Measurements from ENCODE around the gene MREG. TPM values are rescaled to one million over a fixed set of nuclear protein-coding genes. Genes with fewer than 3 reads are reported as not detected.
A peak's percentile ranks its signal among the peaks of the same experiment; 100 is the strongest.
"Not testable (repeated sequence)": the region's sequence is repeated elsewhere in the genome, so short reads cannot be mapped to it uniquely, and the experiment has no call there.

MREG gene
- total RNA-seq, 1 donor, result 4.3 TPM

DNA sequence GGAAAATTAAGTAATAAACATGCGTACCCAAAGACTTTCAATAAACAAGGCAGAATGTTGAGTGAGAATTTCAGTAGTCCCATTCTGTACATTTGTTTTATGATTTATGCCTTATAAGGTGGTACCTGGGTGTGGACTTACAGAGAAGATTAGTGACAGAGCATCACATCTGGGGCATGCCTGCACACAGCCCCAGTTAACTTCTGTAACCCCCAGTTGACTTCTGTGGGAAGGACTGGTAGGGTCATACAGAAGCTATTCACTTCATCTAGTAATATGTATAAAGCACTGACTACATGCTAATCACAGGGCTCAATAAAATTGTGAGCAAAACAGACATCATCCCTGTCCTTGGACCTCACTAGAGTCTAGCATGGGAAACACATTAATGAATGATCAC lies 16.1 kb downstream of the MREG start:
- TF ChIP-seq, protein P1, sequence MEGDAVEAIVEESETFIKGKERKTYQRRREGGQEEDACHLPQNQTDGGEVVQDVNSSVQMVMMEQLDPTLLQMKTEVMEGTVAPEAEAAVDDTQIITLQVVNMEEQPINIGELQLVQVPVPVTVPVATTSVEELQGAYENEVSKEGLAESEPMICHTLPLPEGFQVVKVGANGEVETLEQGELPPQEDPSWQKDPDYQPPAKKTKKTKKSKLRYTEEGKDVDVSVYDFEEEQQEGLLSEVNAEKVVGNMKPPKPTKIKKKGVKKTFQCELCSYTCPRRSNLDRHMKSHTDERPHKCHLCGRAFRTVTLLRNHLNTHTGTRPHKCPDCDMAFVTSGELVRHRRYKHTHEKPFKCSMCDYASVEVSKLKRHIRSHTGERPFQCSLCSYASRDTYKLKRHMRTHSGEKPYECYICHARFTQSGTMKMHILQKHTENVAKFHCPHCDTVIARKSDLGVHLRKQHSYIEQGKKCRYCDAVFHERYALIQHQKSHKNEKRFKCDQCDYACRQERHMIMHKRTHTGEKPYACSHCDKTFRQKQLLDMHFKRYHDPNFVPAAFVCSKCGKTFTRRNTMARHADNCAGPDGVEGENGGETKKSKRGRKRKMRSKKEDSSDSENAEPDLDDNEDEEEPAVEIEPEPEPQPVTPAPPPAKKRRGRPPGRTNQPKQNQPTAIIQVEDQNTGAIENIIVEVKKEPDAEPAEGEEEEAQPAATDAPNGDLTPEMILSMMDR (IDR thresholded peaks at IDR 0.05; ENCODE audit: insufficient read depth, low read depth, low read length), result no peak
- no peak for DNase-seq (ENCODE audit: low read depth)
- H3K4me3 ChIP-seq (ENCODE audit: low read depth, low read length), result no peak overlapping the region

DNA sequence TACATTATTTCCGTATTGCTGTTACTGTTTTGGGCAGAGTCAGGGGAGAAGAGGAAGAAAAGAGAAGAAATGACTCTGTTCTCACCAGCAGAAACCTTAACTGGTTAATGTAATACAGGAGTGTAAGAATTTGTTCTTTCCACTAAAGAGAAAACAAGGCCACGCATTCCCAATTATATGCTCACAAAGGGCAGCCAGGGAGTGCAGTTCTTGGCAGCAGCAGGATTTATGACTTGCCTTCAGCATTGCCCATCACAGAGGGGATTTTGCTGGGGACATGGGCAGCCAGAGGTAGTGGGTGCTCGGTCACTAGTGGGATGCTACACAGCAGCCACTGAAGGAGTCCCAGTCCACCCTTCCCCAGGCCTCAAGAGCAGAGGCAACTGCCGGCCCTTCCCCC lies 18.4 kb downstream of the MREG start:
- H3K4me3 ChIP-seq (ENCODE audit: low read depth, low read length), result no peak overlapping the region
- TF ChIP-seq, protein P1 (IDR thresholded peaks at IDR 0.05; ENCODE audit: insufficient read depth, low read depth, low read length), result no peak
- DNase-seq (ENCODE audit: low read depth), result no peak

DNA sequence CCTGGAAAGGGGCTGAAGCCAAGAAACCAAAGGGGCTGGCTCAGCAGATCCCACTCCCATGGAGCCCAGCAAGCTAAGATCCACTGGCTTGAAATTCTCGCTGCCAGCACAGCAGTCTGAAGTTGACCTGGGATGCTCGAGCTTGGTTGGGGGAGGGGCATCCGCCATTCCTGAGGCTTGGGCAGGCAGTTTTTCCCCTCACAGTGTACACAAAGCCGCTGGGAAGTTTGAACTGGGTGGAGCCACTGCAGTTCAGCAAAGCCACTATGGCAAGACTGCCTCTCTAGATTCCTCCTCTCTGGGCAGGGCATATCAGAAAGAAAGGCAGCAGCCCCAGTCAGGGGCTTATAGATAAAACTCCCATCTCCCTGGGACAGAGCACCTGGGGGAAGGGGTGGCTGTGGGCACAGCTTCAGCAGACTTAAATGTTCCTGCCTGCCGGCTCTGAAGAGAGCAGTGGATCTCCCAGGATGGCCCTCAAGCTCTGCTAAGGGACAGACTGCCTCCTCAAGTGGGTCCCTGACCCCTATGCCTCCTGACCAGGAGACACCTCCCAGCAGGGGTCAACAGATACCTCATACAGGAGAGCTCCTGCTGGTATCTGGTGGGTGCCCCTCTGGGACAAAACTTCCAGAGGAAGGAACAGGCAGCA lies 24.7 kb downstream of the MREG start:
- H3K4me3 ChIP-seq (ENCODE audit: low read depth, low read length); DNase-seq (ENCODE audit: low read depth): not testable (repeated sequence)

DNA sequence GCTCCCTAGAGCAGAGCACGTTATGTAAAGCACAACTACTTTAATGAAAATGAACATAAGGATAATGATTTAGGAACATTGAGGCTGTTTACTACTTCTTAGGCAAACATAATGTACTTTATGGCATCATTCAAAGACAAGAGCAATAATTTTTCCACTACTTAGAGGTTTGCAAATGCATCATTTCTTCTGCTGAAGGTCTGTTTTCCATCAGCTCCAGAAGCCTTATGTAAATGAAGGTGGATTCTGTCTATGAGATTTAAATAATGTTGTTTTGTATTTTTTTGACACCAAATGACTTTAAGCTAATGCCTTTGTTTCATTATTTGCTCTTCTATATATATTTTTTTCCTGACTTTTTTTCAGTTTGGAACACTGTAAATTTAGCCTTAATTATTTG lies 28.1 kb downstream of the MREG start:
- TF ChIP-seq, protein P1 (IDR thresholded peaks at IDR 0.05; ENCODE audit: insufficient read depth, low read depth, low read length), result no peak
- DNase-seq (ENCODE audit: low read depth), result no peak
- no peak overlapping the region for H3K4me3 ChIP-seq (ENCODE audit: low read depth, low read length)

DNA sequence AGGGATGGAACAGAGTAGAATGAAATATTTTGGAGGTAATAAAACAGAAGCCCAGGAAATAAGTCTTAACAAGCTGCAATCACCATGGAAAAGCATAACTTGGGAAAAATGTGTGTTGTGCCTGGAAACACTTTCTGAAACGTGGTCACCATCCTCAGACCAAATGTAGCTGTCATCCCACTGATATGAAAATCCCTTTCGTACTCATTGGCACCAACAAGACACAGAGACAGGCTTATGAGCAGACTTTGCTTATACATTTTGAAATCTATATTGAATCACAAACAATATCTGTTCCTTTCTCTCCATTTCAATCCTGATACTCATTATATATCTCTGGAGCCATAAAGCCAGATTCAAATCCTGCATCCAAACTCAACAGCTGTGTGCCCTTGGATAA lies 28.7 kb downstream of the MREG start:
- TF ChIP-seq, protein P1 (IDR thresholded peaks at IDR 0.05; ENCODE audit: insufficient read depth, low read depth, low read length), result no peak
- no peak overlapping the region for H3K4me3 ChIP-seq (ENCODE audit: low read depth, low read length)
- DNase-seq (ENCODE audit: low read depth), result no peak

DNA sequence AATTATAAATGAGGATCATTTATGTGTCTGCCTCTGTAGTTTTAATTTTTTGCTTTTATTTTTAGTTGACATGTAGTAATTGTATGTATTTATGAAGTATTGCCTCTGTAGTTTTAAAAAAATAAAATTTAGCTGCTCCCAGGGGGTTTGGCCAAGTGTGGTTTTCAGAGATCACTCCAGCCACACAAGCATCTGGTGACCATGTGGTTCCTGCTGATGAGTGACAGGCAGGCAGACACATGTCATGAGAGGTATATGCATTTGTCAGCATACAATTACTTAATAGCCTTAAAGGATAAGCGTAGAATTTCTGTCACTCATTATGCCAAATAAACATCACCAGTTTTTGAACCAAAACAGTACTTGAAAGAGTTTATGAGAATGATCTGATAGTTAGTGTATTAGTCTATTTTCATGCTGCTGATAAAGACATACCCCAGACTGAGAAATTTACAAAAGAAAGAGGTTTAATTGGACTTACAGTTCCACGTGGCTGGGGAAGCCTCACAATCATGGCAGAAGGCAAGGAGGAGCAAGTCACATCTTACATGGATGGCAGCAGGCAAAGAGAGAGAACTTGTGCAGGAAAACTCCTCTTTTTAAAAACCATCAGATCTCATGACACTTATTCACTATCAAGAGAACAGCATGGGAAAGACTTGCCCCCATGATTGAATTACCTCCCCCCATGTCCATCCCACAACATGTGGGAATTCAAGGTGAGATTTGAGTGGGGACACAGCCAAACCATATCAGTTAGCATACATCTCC lies 29.6 kb downstream of the MREG start:
- TF ChIP-seq, protein P1 (IDR thresholded peaks at IDR 0.05; ENCODE audit: insufficient read depth, low read depth, low read length), result no peak
- no peak overlapping the region for H3K4me3 ChIP-seq (ENCODE audit: low read depth, low read length)
- no peak for DNase-seq (ENCODE audit: low read depth)

DNA sequence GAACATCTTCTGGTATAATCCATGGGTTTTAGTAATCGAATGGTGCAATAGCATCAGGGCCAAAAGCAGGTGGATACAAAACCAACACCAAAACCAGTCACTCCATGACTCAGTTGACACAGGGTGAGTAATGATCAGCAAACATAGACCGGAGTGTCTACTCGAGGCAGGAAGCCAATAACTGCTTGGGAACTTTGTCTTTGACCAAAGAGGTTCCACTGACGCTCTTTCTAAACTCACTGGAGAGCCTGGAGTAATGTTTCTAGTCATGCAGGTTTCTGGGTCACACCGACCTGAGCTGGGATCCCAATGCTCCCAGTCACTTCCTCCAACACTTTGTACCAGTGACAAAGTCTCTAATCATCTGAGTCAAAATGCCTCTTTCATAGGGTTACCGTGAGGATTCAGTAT lies 30.9 kb downstream of the MREG start:
- TF ChIP-seq, protein P1 (IDR thresholded peaks at IDR 0.05; ENCODE audit: insufficient read depth, low read depth, low read length), result no peak
- peak; percentile 16 for DNase-seq (ENCODE audit: low read depth)
- H3K4me3 ChIP-seq (ENCODE audit: low read depth, low read length), result no peak overlapping the region
